ENCODE measurements around the gene PXDN. TPM values are rescaled to one million over a fixed set of nuclear protein-coding genes. Genes with fewer than 3 reads are reported as not detected.

The PXDN gene
- total and polyA plus RNA-seq, 9 of the 15 experiments (the other 6 are each of a cell fraction or from before 2014, with no cell fraction given), result 0.49 TPM; not detected in 8

DNA sequence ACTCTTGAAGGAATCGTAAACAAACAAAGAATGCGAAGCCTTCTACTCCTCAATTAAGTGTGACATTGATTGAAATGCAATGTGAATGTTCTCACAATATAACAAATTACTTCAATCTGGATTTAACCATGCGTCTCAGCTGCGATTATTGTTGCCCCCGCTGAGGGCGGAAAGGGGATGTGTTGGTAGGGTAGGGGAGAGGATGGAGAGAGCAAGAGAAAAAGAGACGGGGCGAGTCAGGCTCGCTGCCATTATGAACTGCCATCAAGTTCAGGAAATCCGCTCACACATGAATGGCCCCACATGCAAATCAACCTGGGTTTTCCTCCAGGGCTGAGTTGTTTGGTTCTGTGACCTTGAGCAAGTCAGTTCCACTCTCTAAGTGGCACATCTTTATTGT, 129.8 kb downstream of the PXDN start (continued):
- TF ChIP-seq CHD7 (IDR thresholded peaks at IDR 0.05; ENCODE audit: low read depth, low read length) (no peak), PTRF (tag; IDR thresholded peaks at IDR 0.05) (no peak), ZNF239 (CRISPR knock-in tag; IDR thresholded peaks at IDR 0.05) (no peak), SMAD2 (IDR thresholded peaks at IDR 0.05; ENCODE audit: low read depth, low read length) (no peak), BRF1 (IDR thresholded peaks at IDR 0.05; ENCODE audit: borderline replicate concordance, extremely low read depth, insufficient read length) (no peak), GABPA (tag; conservative IDR thresholded peaks at IDR 0.05; ENCODE audit: low read depth) (no peak)
- TF ChIP-seq, protein P1, sequence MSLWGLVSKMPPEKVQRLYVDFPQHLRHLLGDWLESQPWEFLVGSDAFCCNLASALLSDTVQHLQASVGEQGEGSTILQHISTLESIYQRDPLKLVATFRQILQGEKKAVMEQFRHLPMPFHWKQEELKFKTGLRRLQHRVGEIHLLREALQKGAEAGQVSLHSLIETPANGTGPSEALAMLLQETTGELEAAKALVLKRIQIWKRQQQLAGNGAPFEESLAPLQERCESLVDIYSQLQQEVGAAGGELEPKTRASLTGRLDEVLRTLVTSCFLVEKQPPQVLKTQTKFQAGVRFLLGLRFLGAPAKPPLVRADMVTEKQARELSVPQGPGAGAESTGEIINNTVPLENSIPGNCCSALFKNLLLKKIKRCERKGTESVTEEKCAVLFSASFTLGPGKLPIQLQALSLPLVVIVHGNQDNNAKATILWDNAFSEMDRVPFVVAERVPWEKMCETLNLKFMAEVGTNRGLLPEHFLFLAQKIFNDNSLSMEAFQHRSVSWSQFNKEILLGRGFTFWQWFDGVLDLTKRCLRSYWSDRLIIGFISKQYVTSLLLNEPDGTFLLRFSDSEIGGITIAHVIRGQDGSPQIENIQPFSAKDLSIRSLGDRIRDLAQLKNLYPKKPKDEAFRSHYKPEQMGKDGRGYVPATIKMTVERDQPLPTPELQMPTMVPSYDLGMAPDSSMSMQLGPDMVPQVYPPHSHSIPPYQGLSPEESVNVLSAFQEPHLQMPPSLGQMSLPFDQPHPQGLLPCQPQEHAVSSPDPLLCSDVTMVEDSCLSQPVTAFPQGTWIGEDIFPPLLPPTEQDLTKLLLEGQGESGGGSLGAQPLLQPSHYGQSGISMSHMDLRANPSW (CRISPR knock-in tag; IDR thresholded peaks at IDR 0.05), result no peak

All from K562 (cell line).